ENCODE data around the gene UNC79.

The UNC79 gene

DNA sequence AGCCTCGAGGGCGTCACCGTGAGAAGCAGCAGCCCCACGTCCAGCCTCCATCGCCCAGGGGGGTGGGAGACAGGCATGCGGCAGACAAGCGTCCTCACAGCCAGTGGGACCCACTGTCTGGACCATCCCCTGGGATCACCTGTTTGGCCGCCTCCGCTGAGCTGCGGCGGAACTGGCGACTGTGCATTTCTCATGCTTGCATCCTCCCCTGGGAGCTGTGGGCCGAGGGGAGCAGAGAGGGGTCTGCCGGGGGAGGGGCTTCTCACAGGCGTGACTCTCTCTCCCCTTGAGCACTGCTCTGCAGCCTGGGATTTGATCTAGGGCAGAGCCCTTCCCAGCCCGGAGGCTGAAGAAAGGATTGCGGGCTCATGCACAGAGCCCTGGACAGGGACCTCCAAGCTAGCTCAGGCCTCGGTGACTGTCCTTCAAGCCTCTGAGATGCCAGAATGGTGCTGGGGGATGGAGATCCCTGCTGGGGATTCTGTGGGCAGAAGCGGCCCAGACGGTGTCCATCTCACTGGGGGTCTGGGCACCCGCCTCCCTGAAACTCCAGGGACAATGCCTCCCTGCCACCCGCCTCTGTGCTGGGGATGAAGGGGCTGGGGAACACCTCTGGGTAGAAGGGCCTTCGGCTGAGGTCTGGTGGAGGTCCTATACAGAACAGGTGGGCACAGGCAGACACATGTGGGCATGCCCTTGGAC, 296.5 kb downstream of the UNC79 start:
- Mint-ChIP-seq H3K27ac (no peak overlapping the region), H3K4me1 (peaks cover 7% of the 10 kb centered on the region), H3K9me3 (no peaks in the 10 kb centered on the region), H3K4me3 (no peak overlapping the region), H3K36me3 (no peaks in the 10 kb centered on the region)
- ATAC-seq (no peak), DNase-seq (ENCODE audit: low spot score in 2 of 2) (no peak)

- Mint-ChIP-seq H3K4me3 (no peak overlapping the region), H3K36me3 (no peaks in the 10 kb centered on the region), H3K4me1 (peaks cover 7% of the 10 kb centered on the region), H3K27ac (no peak overlapping the region), H3K9me3 (no peaks in the 10 kb centered on the region)
- DNase-seq (ENCODE audit: low spot score in 2 of 2) (no peak), ATAC-seq (no peak)
Measured at GRCh38 chr14:93727917-93728650, 297.3 kb downstream of the UNC79 start.

DNA sequence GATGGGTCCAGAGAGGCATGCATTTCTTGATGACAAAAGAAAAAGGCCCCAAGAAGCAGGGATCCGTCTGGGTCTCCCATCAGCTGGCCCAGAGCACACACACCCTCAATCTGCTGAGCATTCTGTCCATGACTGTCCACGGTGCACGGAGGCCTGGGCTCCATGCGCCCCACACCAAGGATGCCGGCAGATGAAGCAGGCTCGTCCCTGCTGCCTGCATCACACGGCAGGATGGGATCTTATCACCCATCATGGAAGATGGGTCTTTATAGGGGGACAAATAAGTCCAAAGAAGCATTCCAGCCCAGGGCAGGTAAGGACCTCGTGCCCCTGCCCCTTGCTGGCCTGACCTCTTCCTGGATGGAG, 297.9 kb downstream of the UNC79 start:
- Mint-ChIP-seq H3K27ac (no peak overlapping the region), H3K4me3 (no peak overlapping the region), H3K9me3 (no peaks in the 10 kb centered on the region), H3K36me3 (no peaks in the 10 kb centered on the region), H3K4me1 (peaks cover 7% of the 10 kb centered on the region)
- no peak for ATAC-seq
- DNase-seq (ENCODE audit: low spot score in 2 of 2) = no peak

DNA sequence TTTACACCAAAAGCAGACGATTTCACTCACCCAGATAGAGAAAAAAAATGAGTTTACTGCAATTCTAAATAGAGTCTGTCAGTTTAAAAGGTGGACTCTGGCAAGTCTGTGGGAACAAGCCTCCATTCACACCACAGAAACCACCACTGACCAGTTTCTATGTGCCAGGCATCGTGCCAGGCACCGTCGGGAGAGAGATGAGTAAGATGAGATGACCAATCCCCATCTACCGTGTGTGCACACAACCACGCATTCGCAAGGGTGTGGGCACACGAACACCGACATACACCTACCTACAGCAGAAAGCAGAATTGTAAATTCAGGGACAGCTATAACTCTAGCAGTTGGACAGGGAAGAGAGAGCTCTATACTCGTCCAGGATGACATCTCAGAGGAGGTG, 299.3 kb downstream of the UNC79 start:
- peaks cover 7% of the 10 kb centered on the region for H3K4me1 Mint-ChIP-seq
- ATAC-seq (no peak), DNase-seq (ENCODE audit: low spot score in 2 of 2) (no peak)
- H3K9me3 Mint-ChIP-seq = no peaks in the 10 kb centered on the region
- H3K36me3 Mint-ChIP-seq = no peaks in the 10 kb centered on the region
- H3K27ac Mint-ChIP-seq = no peak overlapping the region
- no peak overlapping the region for H3K4me3 Mint-ChIP-seq

DNA sequence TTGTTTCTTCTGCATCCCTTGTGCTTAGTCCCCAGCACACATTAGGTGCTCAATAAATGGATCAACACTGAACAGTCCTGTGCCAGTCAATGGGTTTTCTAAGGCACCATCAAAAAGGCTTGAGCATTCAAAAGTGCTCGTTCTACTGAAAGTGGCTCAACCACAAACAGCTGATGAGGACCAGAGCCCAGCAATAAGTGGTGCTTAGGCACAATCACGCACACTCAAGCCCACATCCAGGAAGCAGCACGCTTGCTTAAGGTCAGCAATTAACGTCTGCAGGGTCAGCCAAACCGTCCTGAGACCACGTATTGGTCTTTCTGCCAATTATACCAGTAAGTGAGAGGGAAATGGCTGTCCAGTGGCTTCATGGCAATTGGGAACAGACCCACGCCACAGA, 301.0 kb downstream of the UNC79 start:
- ATAC-seq (no peak), DNase-seq (ENCODE audit: low spot score in 2 of 2) (no peak)
- H3K27ac Mint-ChIP-seq = no peak overlapping the region
- peaks cover 7% of the 10 kb centered on the region for H3K4me1 Mint-ChIP-seq
- H3K36me3 Mint-ChIP-seq = no peaks in the 10 kb centered on the region
- H3K4me3 Mint-ChIP-seq = no peak overlapping the region
- H3K9me3 Mint-ChIP-seq = no peaks in the 10 kb centered on the region

DNA sequence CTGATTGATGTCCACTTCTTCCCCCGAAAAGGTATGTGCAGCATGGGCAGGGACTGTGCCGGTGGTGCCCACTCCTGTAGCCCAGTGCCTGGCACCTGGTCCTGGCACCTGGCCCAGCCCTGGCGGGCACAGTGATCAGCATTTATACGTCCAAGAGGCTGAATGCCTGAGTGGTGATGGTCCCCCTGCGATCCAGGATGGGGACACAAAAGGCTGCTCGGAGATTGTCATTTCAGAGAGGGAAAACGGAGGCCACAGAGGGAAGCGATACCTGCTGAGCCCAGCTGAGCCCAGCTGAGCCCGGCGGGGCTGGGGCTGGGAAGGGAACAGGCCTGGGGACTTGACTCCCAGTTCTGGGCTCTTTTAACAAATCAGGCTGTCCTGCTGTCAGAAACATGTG, 301.8 kb downstream of the UNC79 start:
- no peak for ATAC-seq
- Mint-ChIP-seq H3K4me1 (peaks cover 7% of the 10 kb centered on the region), H3K4me3 (no peak overlapping the region), H3K27ac (no peak overlapping the region), H3K36me3 (no peaks in the 10 kb centered on the region), H3K9me3 (no peaks in the 10 kb centered on the region)
- no peak for DNase-seq (ENCODE audit: low spot score in 2 of 2)

GRCh38 chr14:93733231-93733630, 302.5 kb downstream of the UNC79 start:
- Mint-ChIP-seq H3K4me3 (no peak overlapping the region), H3K27ac (no peak overlapping the region), H3K36me3 (no peaks in the 10 kb centered on the region), H3K9me3 (no peaks in the 10 kb centered on the region), H3K4me1 (peaks cover 7% of the 10 kb centered on the region)
- no peak for DNase-seq (ENCODE audit: low spot score in 2 of 2)
- no peak for ATAC-seq

GRCh38 chr14:93733631-93734030, 302.9 kb downstream of the UNC79 start:
- no peaks in the 10 kb centered on the region for H3K36me3 Mint-ChIP-seq
- ATAC-seq = no peak
- H3K9me3 Mint-ChIP-seq = no peaks in the 10 kb centered on the region
- no peak for DNase-seq (ENCODE audit: low spot score in 2 of 2)
- no peak overlapping the region for H3K4me3 Mint-ChIP-seq
- no peak overlapping the region for H3K27ac Mint-ChIP-seq
- peaks cover 7% of the 10 kb centered on the region for H3K4me1 Mint-ChIP-seq

DNA sequence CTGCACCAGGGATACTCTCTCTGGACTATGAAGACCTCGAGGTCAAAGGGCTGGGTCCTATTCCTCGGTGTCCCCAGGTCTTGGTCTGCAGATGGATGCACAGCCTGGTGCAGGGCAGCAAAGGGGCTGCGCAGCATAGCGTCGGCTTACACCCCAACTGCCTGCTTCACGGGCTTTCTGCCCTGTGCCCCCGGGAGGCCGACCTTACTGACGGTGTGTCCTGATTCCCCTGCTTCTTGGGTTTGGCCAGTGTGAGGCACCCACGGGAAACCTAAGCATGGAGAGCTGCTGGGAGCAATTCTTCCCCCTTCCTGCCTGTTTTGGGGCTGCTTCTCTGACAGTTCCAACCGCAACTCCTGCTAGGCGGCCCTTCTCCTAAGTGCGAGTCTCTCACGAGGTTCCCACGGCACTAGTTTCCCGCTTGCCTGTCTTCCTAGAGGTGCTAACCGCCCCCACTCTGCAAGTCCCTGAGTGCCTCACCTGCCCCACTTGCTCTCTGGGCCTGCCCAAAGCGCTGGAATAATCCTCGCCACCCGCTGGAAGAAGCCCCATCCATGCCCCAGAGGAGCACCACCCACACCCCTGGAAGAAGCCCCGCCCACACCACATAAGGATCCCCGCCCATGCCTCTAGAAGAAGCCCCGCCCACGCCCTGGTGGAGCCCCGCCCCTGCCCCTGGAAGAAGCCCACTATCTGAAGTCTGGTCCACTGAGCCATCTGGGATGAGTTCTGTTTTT, 303.5 kb downstream of the UNC79 start:
- H3K27ac Mint-ChIP-seq = no peak overlapping the region

DNA sequence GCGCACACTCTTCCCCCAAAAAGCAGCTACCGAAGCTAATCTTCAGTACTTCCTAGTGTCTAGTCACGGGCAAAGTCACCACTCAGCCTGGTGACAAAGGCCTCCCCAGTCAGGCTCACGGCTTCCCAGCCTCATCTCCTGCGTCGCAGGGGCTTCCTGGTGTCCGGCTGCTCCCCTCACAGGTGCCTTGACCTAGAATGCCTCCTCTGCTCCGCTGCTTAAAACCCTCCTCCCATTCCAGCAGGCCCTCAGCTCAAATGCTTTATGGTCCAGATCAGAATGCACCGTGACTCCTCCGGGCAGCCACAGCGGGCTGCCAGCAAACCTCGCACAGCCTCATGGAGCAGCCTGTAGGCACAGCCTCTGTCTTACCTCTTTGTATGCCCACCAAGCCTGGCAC, 304.5 kb downstream of the UNC79 start:
- ATAC-seq = no peak
- H3K4me1 Mint-ChIP-seq = no peaks in the 10 kb centered on the region
- H3K4me3 Mint-ChIP-seq = no peak overlapping the region
- H3K36me3 Mint-ChIP-seq = no peaks in the 10 kb centered on the region
- H3K9me3 Mint-ChIP-seq = no peaks in the 10 kb centered on the region
- DNase-seq (ENCODE audit: low spot score in 2 of 2) = no peak
- no peak overlapping the region for H3K27ac Mint-ChIP-seq

More for the DNA sequence above, 303.5 kb downstream of the UNC79 start:
- Mint-ChIP-seq H3K36me3 (no peaks in the 10 kb centered on the region), H3K9me3 (no peaks in the 10 kb centered on the region), H3K4me1 (peaks cover 7% of the 10 kb centered on the region), H3K4me3 (no peak overlapping the region)
- DNase-seq (ENCODE audit: low spot score in 2 of 2) (no peak), ATAC-seq (no peak)

DNA sequence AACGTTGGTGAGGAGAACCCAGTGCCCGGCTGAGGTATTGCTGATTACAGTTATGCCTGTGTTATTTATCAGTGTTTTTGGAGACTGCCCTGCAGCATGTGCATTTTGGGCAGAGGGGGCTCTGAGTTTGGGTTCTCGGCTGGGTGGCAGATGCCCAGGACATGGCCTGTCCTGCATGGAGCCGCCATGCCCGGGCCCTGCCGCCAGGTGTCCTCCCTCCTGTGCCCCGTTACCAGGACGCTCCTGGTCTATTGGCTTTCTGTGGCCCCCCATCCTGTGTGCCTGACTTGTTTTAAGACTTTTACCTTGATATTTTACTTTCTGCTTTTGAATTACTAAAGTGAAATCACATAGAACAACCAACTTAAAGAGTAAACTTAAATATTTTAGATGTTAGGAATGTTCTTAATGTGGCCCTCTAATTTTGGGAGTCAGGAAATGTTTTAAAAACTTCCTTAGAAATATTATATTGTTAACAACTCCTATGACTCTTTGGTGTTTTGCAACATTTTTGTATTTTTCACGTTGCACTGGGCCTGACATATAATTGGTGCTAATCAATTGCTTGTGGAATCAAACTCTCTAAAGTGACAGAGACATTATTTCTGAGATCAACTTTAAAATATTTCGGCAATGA, 305.8 kb downstream of the UNC79 start:
- H3K36me3 Mint-ChIP-seq = no peaks in the 10 kb centered on the region
- no peaks in the 10 kb centered on the region for H3K9me3 Mint-ChIP-seq
- no peak overlapping the region for H3K4me3 Mint-ChIP-seq

DNA sequence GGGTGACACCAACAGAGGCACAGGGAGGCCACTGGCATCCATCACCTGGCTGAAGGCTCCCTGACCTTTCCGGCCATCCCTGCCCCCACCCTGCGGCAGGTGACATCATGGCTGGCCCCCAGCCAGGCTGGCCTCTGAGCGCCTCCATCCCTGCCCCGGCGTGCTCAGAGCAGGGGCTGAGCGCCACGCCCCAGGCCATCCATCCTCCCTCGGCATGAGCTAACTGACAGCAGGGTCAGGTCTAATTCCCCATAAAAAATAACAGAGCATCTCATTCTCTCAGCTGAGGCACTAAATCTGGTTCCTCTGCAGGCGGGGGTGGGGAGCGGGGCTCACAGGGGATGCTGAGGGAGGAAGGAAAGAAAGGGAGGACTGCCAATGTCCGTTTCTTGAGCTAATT, 306.9 kb downstream of the UNC79 start:
- Mint-ChIP-seq H3K36me3 (no peaks in the 10 kb centered on the region), H3K27ac (no peak overlapping the region), H3K4me3 (no peak overlapping the region), H3K4me1 (no peaks in the 10 kb centered on the region), H3K9me3 (no peaks in the 10 kb centered on the region)
- ATAC-seq (no peak), DNase-seq (ENCODE audit: low spot score in 2 of 2) (no peak)

More for the DNA sequence above, 305.8 kb downstream of the UNC79 start:
- no peaks in the 10 kb centered on the region for H3K4me1 Mint-ChIP-seq
- DNase-seq (ENCODE audit: low spot score in 2 of 2) (no peak), ATAC-seq (no peak)
- no peak overlapping the region for H3K27ac Mint-ChIP-seq

GRCh38 chr14:93741556-93742230, 311.0 kb downstream of the UNC79 start:
- Mint-ChIP-seq H3K27ac (no peak overlapping the region), H3K36me3 (no peaks in the 10 kb centered on the region), H3K4me1 (no peaks in the 10 kb centered on the region), H3K9me3 (no peaks in the 10 kb centered on the region), H3K4me3 (no peak overlapping the region)
- DNase-seq (ENCODE audit: low spot score in 2 of 2) = no peak
- ATAC-seq = no peak

DNA sequence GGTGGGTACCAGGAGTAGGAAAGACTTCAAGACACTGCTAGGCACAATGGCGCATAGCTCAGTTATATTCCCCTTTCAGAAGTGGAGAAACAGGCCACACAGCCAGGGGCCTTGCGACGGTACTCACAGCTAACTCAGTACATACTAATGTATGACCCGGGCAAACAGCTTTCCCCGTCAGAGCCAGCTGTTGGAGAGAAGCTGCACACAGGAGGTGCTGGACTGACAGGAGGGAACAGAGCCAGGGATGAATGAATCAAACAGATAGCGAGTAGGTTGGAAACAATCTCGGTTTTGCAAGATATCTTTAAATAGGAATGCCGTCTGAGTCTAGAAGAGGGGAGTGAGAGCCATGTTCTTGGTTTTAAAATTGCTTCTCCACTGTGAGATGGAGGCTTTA, 312.0 kb downstream of the UNC79 start:
- H3K9me3 Mint-ChIP-seq = peaks cover 4% of the 10 kb centered on the region
- H3K4me1 Mint-ChIP-seq = no peaks in the 10 kb centered on the region
- no peaks in the 10 kb centered on the region for H3K36me3 Mint-ChIP-seq
- H3K27ac Mint-ChIP-seq = no peak overlapping the region
- H3K4me3 Mint-ChIP-seq = no peak overlapping the region
- DNase-seq (ENCODE audit: low spot score in 2 of 2) (no peak), ATAC-seq (no peak)

Measured in stimulated activated effector memory CD8-positive, alpha-beta T cell treated with anti-CD3 and anti-CD28 coated beads, Interleukin-12 subunit alpha, Interleukin-12 subunit beta, amount 100 ng/mL, for 72 hours (primary cell).